MV-4-11 (cell line): ENCODE measurements around the gene F13A1.

ENCODE experiments used
- DNase-seq: peaks from one replicate; lab custom pipeline; 2025; lab: John Stamatoyannopoulos, UW

F13A1 gene

GRCh38 chr6:6317825-6318733 is 2.4 kb downstream of the F13A1 start:
- no peak for DNase-seq

GRCh38 chr6:6317386-6317785 is 3.1 kb downstream of the F13A1 start:
- DNase-seq = no peak

- DNase-seq = peak; percentile 39
These were observed 4.8 kb downstream of the F13A1 start for GRCh38 chr6:6315660-6316059.

- peak; percentile 37 for DNase-seq
These were observed 5.9 kb downstream of the F13A1 start for GRCh38 chr6:6314596-6314995.

- peak; percentile 8 for DNase-seq
These were observed 7.5 kb downstream of the F13A1 start for GRCh38 chr6:6312901-6313441.

GRCh38 chr6:6305575-6305974 is 14.9 kb downstream of the F13A1 start:
- DNase-seq = no peak

GRCh38 chr6:6300383-6300782 is 20.1 kb downstream of the F13A1 start:
- DNase-seq = peak; percentile 30

- no peak for DNase-seq
These were observed 27.1 kb downstream of the F13A1 start for GRCh38 chr6:6293317-6293716.

GRCh38 chr6:6287415-6287814 is 33.0 kb downstream of the F13A1 start:
- no peak for DNase-seq

- no peak for DNase-seq
These were observed 34.8 kb downstream of the F13A1 start for GRCh38 chr6:6285679-6286078.

GRCh38 chr6:6284221-6284966 is 36.1 kb downstream of the F13A1 start:
- DNase-seq = peak; percentile 68

GRCh38 chr6:6283746-6284145 is 36.7 kb downstream of the F13A1 start:
- DNase-seq = no peak

GRCh38 chr6:6282716-6283115 is 37.7 kb downstream of the F13A1 start:
- DNase-seq = no peak

- peak; percentile 89 for DNase-seq
These were observed 43.0 kb downstream of the F13A1 start for GRCh38 chr6:6277413-6277812.

GRCh38 chr6:6270948-6271535 is 49.4 kb downstream of the F13A1 start:
- DNase-seq = peak; percentile 36

- DNase-seq = no peak
These were observed 60.2 kb downstream of the F13A1 start for GRCh38 chr6:6260196-6260722.

GRCh38 chr6:6256886-6257285 is 63.6 kb downstream of the F13A1 start:
- DNase-seq = peak; percentile 12

- DNase-seq = no peak
These were observed 64.2 kb downstream of the F13A1 start for GRCh38 chr6:6256259-6256658.

GRCh38 chr6:6251555-6252280 is 68.7 kb downstream of the F13A1 start:
- DNase-seq = peak; percentile 72

- DNase-seq = no peak
These were observed 71.8 kb downstream of the F13A1 start for GRCh38 chr6:6248651-6249050.

GRCh38 chr6:6246544-6246943 is 73.9 kb downstream of the F13A1 start:
- DNase-seq = peak; percentile 34

- DNase-seq = no peak
These were observed 75.8 kb downstream of the F13A1 start for GRCh38 chr6:6244624-6245023.
